Peyer's patch (tissue), 4 donors: Measurements from ENCODE around the gene ARAP3. TPM values are rescaled to one million over a fixed set of nuclear protein-coding genes. Genes with fewer than 3 reads are reported as not detected.

Source experiments
- DNase-seq, 3 donors: peaks; one replicate each; pipeline ENCODE4 v3.0.0-alpha.2; 2017 to 2019
- H3K27ac ChIP-seq, 4 donors: fragments of 200-600 bp; sonication (generic); one replicate each; pipeline ENCODE4 v1.5.1; 2016 to 2019
- H3K27me3 ChIP-seq, 2 donors: fragments of 200-600 bp; sonication (generic); one replicate each; pipeline ENCODE4 v1.5.1; 2019
- H3K36me3 ChIP-seq, 3 donors: fragments of 200-600 bp; sonication (generic); one replicate each; pipeline ENCODE4 v1.5.1; 2016 to 2019
- H3K4me1 ChIP-seq, 4 donors: fragments of 200-600 bp; sonication (generic); one replicate each; pipeline ENCODE4 v1.5.1; 2016 to 2019
- H3K4me3 ChIP-seq, 4 donors: fragments of 200-600 bp; sonication (generic); 1 replicate in 3 of 4; 2 replicates in 1 of 4; pipeline ENCODE4 v1.5.1; 2016 to 2019; ENCODE audit warnings: mild to moderate bottlenecking in 1 of 4
- H3K9me3 ChIP-seq, 4 donors: fragments of 200-600 bp; sonication (generic); one replicate each; pipeline ENCODE4 v1.5.1; 2016 to 2019; ENCODE audit warnings: mild to moderate bottlenecking in 1 of 4
- CTCF ChIP-seq, 6 experiments: fragments of 450-650 bp in 4 of 6; fragments of 200-600 bp in 2 of 6; sonication (generic) in 1 of 6; IDR thresholded peaks; one replicate each; pipeline ENCODE4 v1.5.1; 2017 to 2019; ENCODE audit warnings: antibody characterized with exemption in 6 of 6, mild to moderate bottlenecking in 3 of 6, moderate library complexity in 1 of 6
- POLR2A ChIP-seq, 2 donors: fragments of 450-650 bp; IDR thresholded peaks; one replicate each; pipeline ENCODE4 v1.5.1; 2017; ENCODE audit warnings: antibody characterized with exemption in 2 of 2, mild to moderate bottlenecking in 2 of 2, moderate library complexity in 2 of 2
- total RNA-seq, 4 donors: library from RNA; depleted of rRNA; stranded (reverse); fragments of >200 nt; gene quantifications; one replicate each; pipeline ENCODE4 v1.1.0, GENCODE V29; 2016

ARAP3 gene
- total RNA-seq, 4 donors from 2014 or later: 1.1 to 13.2 (median 9.7) TPM

DNA sequence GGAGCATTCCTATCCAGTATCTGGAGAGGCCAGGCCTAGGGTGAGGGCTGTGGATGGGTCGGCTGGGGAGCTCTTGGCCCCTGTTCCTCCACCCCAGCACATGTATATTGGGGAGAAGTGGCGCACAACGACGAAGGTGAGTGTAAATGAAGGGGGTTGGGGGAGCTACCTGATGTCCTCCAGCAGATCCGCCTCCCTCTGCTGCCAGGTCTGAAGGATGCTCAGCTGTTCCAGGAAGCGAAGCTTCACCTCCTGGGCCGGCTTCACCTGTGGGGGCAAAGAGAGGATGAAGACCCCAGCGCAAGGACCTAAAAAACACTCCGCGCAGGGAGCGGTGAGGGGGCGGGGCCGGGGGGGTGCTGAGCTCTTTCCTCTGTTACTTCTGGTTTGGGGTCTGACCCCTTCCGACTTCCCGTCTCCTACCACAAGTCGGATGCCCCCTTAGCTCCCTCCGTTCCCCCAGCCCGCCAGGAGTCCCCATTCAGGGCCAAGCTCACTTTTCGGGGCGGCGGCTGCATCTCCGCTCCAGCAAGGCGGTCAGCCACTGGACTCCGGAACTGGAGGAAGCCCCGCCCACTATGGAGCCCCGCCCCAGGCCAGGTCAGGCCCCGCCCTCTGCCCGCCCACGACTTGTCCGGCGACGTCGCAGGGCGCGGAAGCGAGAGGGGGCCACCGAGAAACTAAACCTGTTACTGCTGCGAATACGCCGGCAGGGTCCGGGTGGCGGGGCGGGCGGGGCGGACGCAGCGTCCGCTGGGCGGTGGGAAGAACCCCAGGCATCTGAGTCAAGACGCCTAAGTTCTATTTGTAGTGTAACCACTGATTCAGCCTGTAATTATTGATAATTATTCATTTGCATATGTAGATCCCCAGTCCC lies 30.9 kb downstream of the ARAP3 start, which contains the start of gene FCHSD1:
Gene FCHSD1 (minus strand): TSS at position 568 of the 877 bp plus-strand sequence. CDS start 50 bp downstream, at position 518.
- H3K36me3 ChIP-seq: peaks cover 0 to 10% (median 0%) of the 10 kb centered on the region in 3 donors
- peak within 1 kb of the TSS; percentile 46 to 72 (median 65) for H3K4me3 ChIP-seq
- H3K4me1 ChIP-seq: peaks cover 0 to 14% (median 3%) of the 10 kb centered on the region in 4 donors
- peak within 1 kb of the TSS; percentile 40 to 80 (median 70) for H3K27ac ChIP-seq
- peak in 2 of 6 experiments; percentile 14 to 22 for TF ChIP-seq CTCF (IDR thresholded peaks at IDR 0.05)
- peak; percentile 35 to 51 for TF ChIP-seq POLR2A (IDR thresholded peaks at IDR 0.05)
- peak; percentile 94 to 96 (median 96) for DNase-seq
- no peaks in the 10 kb centered on the region for H3K9me3 ChIP-seq
- no peaks in the 10 kb centered on the region for H3K27me3 ChIP-seq

DNA sequence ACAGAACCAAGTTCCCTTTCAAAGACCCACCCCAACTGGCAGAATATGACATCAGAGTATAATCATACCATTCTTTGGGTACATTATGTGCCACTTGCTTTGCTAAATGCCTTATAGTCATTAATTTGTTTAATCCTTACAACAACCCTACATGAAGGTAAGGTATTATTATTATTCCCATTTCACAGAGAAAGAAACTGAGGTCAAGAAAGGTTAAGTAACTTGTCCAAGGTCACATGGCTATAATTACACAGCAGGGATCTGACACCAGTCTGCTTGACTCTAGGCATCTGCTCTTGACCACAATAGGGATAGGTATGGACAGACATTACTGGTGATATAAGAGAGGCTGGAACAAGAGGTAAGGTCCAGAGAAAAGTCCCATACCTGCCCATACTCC lies 32.1 kb downstream of the ARAP3 start:
- Histone ChIP-seq H3K27ac (no peak overlapping the region), H3K36me3 (peaks cover 0 to 17% (median 0%) of the 10 kb centered on the region in 3 donors), H3K4me3 (no peak overlapping the region), H3K4me1 (peaks cover 0 to 14% (median 3%) of the 10 kb centered on the region in 4 donors), H3K9me3 (no peaks in the 10 kb centered on the region), H3K27me3 (no peaks in the 10 kb centered on the region)
- TF ChIP-seq CTCF (IDR thresholded peaks at IDR 0.05): no peak
- TF ChIP-seq POLR2A (IDR thresholded peaks at IDR 0.05): no peak
- DNase-seq: no peak

DNA sequence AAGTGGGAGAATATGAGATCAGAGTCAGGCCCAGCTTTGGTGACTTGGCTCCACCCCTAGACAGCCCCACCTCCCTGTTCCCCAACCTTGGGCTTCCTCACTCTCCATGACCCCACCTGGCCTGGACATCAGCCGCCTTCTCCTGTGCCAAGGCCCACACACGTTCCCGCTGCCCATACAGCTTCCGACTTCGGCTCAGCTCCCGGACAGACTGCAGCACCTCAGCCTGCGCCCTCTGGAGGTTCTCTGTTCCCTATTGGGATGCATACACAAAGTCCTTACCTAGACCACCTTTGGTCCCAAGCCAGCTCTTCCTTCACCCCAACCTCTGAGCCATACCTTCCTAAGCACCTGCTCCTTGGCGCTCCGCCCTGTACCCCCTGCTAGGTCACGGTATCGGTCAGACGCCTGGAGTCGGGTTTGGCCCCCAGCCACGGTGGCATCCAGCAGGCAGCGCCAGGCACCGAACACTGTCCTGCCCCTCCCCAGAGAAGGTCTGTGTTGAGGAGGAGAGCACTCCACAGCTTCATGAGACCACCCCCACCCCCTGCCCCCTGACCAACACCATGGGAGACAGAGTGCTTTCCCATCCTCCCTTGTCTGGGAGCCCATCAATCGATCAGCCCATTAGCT lies 32.9 kb downstream of the ARAP3 start:
- DNase-seq: peak in 2 of 3 donors; percentile 39 to 48

DNA sequence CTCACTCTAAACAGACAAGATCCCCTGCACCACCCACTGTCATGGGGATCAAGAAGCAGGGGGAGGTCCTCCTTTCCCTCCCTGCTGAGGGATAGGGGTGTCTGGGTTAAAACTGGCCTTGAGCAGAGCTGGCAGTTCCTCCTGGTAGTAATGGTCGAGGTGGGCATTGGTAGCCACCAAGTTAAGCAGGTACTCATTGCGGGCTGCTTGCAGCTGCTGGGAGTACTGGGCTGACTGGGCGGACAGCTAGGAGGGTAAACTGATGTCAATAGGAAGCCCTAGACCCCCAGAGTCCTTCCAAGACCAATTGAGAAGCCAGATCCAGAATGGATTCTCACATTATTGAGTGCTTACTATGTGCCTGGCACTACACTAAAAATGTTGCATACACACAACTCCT lies 34.2 kb downstream of the ARAP3 start:
- Histone ChIP-seq H3K4me1 (peaks cover 0 to 14% (median 3%) of the 10 kb centered on the region in 4 donors), H3K27me3 (no peaks in the 10 kb centered on the region), H3K36me3 (peaks cover 0 to 27% (median 0%) of the 10 kb centered on the region in 3 donors), H3K4me3 (no peak overlapping the region), H3K27ac (no peak overlapping the region), H3K9me3 (no peaks in the 10 kb centered on the region)
- TF ChIP-seq POLR2A (IDR thresholded peaks at IDR 0.05) (no peak), CTCF (IDR thresholded peaks at IDR 0.05) (no peak)
- DNase-seq: peak in 1 of 3 donors; percentile 7

More for the DNA sequence above, 32.9 kb downstream of the ARAP3 start:
- no peak for TF ChIP-seq CTCF (IDR thresholded peaks at IDR 0.05)
- no peak for TF ChIP-seq POLR2A (IDR thresholded peaks at IDR 0.05)
- H3K27me3 ChIP-seq: no peaks in the 10 kb centered on the region
- H3K4me3 ChIP-seq: no peak overlapping the region
- peaks cover 0 to 14% (median 3%) of the 10 kb centered on the region in 4 donors for H3K4me1 ChIP-seq
- no peak overlapping the region for H3K27ac ChIP-seq
- H3K9me3 ChIP-seq: no peaks in the 10 kb centered on the region
- peaks cover 0 to 25% (median 0%) of the 10 kb centered on the region in 3 donors for H3K36me3 ChIP-seq

- TF ChIP-seq CTCF (IDR thresholded peaks at IDR 0.05) (no peak), POLR2A (IDR thresholded peaks at IDR 0.05) (no peak)
- DNase-seq: no peak
- Histone ChIP-seq H3K27ac (no peak overlapping the region), H3K9me3 (no peaks in the 10 kb centered on the region), H3K36me3 (peaks cover 0 to 30% (median 0%) of the 10 kb centered on the region in 3 donors), H3K4me1 (peaks cover 0 to 14% (median 3%) of the 10 kb centered on the region in 4 donors), H3K4me3 (no peak overlapping the region), H3K27me3 (no peaks in the 10 kb centered on the region)
Observed at GRCh38 chr5:141647242-141647641, 34.8 kb downstream of the ARAP3 start.
